ENCODE measurements around the gene SLC9A5. TPM values are rescaled to one million over a fixed set of nuclear protein-coding genes. Genes with fewer than 3 reads are reported as not detected.

SLC9A5 gene
- total RNA-seq, 1 experiment from 2014 or later: 1.1 TPM

GRCh38 chr16:67317853-67318252, 69.1 kb downstream of the SLC9A5 start:
- Histone ChIP-seq H3K4me1 (ENCODE audit: insufficient read depth, low read length) (peaks cover 5% of the 10 kb centered on the region), H3K27me3 (ENCODE audit: low read length) (no peaks in the 10 kb centered on the region), H3K9me3 (ENCODE audit: low read length) (no peaks in the 10 kb centered on the region), H3K4me3 (ENCODE audit: low read length) (no peak overlapping the region), H3K4me2 (ENCODE audit: low read length) (no peak overlapping the region), H3F3A (ENCODE audit: low read length, unreplicated experiment) (no peaks in the 10 kb centered on the region), H3K79me2 (ENCODE audit: low read length) (no peaks in the 10 kb centered on the region), H3K36me3 (ENCODE audit: low read depth, low read length) (no peaks in the 10 kb centered on the region), H3K27ac (ENCODE audit: low read length) (no peak overlapping the region), H2AFZ (ENCODE audit: low read length) (no peak overlapping the region), H4K20me1 (ENCODE audit: low read length) (no peaks in the 10 kb centered on the region), H3K9ac (ENCODE audit: low read length) (no peak overlapping the region), H3K9me2 (replicated peaks; ENCODE audit: low read length) (no peaks in the 10 kb centered on the region)
- CTCF ChIA-PET: no interaction called here
- DNase-seq (no peak), ATAC-seq (no peak)
- BruUV-seq (replicated peaks): no TSS peak
- POLR2A ChIA-PET (ENCODE audit: unreplicated experiment): no interaction called here
- TF ChIP-seq, protein P1, sequence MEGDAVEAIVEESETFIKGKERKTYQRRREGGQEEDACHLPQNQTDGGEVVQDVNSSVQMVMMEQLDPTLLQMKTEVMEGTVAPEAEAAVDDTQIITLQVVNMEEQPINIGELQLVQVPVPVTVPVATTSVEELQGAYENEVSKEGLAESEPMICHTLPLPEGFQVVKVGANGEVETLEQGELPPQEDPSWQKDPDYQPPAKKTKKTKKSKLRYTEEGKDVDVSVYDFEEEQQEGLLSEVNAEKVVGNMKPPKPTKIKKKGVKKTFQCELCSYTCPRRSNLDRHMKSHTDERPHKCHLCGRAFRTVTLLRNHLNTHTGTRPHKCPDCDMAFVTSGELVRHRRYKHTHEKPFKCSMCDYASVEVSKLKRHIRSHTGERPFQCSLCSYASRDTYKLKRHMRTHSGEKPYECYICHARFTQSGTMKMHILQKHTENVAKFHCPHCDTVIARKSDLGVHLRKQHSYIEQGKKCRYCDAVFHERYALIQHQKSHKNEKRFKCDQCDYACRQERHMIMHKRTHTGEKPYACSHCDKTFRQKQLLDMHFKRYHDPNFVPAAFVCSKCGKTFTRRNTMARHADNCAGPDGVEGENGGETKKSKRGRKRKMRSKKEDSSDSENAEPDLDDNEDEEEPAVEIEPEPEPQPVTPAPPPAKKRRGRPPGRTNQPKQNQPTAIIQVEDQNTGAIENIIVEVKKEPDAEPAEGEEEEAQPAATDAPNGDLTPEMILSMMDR (conservative IDR thresholded peaks at IDR 0.05; ENCODE audit: low read depth, low read length): no peak
- TF ChIP-seq EZH2phosphoT487 (IDR thresholded peaks at IDR 0.05; ENCODE audit: borderline replicate concordance, low read length) (no peak), EZH2 (IDR thresholded peaks at IDR 0.05; ENCODE audit: low read length, unreplicated experiment) (no peak)
- intact Hi-C loops (cut with micrococcal nuclease): no loop called here

Small RNAs within 50 kb of the gene (microRNA-seq; reads per million reads assigned to microRNA genes)
- gene MIR328 (ENCODE audit: unreplicated experiment): 68.9 reads per million, percentile 59 among the genes with 10 or more reads in this experiment

Other genes with a start within 250 kb of the SLC9A5 start
- gene CBFB, start 219.8 kb upstream of the SLC9A5 start, total RNA-seq (2014; rRNA removed): 50.6 and 103 TPM in 2 replicates
- 12.4 and 18.8 TPM in 2 replicates for gene PHAF1, start 139.0 kb upstream of the SLC9A5 start, total RNA-seq (2014; rRNA removed)
- 2.3 and 2.8 TPM in 2 replicates for gene B3GNT9, start 98.0 kb upstream of the SLC9A5 start, total RNA-seq (2014; rRNA removed)
- 19.4 and 26.6 TPM in 2 replicates for gene TRADD, start 89.1 kb upstream of the SLC9A5 start, total RNA-seq (2014; rRNA removed)
- gene FBXL8, start 89.0 kb upstream of the SLC9A5 start, total RNA-seq (2014; rRNA removed): 8.7 and 13.1 TPM in 2 replicates
- gene HSF4, start 84.2 kb upstream of the SLC9A5 start, total RNA-seq (2014; rRNA removed): 20.6 and 24.8 TPM in 2 replicates
- 64.5 and 91.6 TPM in 2 replicates for gene NOL3, start 78.4 kb upstream of the SLC9A5 start, total RNA-seq (2014; rRNA removed)
- 22.6 and 29.6 TPM in 2 replicates for gene MATCAP1, start 65.0 kb upstream of the SLC9A5 start, total RNA-seq (2014; rRNA removed)
- not detected in 2 replicates for gene EXOC3L1, start 58.8 kb upstream of the SLC9A5 start, total RNA-seq (2014; rRNA removed)
- 86.2 and 107 TPM in 2 replicates for gene E2F4, start 56.8 kb upstream of the SLC9A5 start, total RNA-seq (2014; rRNA removed)
- 1.6 and 2.2 TPM in 2 replicates for gene ELMO3, start 49.8 kb upstream of the SLC9A5 start, total RNA-seq (2014; rRNA removed)
- 35.4 and 36.6 TPM in 2 replicates for gene TMEM208, start 21.8 kb upstream of the SLC9A5 start, total RNA-seq (2014; rRNA removed)
- 45.5 and 57.1 TPM in 2 replicates for gene FHOD1, start 1.5 kb upstream of the SLC9A5 start, total RNA-seq (2014; rRNA removed)
- gene PLEKHG4, start 30.6 kb downstream of the SLC9A5 start, total RNA-seq (2014; rRNA removed): 8.9 and 15.6 TPM in 2 replicates
- not detected in 2 replicates for gene KCTD19, start 77.8 kb downstream of the SLC9A5 start, total RNA-seq (2014; rRNA removed)
- 0.92 TPM in 1 of 2 replicates, not detected in the other for gene LRRC36, start 77.8 kb downstream of the SLC9A5 start, total RNA-seq (2014; rRNA removed)
- not detected in 2 replicates for gene TPPP3, start 144.5 kb downstream of the SLC9A5 start, total RNA-seq (2014; rRNA removed)
- gene ZDHHC1, start 167.5 kb downstream of the SLC9A5 start, total RNA-seq (2014; rRNA removed): 4.8 and 5.1 TPM in 2 replicates
- 2.4 and 8.3 TPM in 2 replicates for gene HSD11B2, start 182.1 kb downstream of the SLC9A5 start, total RNA-seq (2014; rRNA removed)
- gene ATP6V0D1, start 232.2 kb downstream of the SLC9A5 start, total RNA-seq (2014; rRNA removed): 65.5 and 76.6 TPM in 2 replicates
- not detected in 2 replicates for gene AGRP, start 234.6 kb downstream of the SLC9A5 start, total RNA-seq (2014; rRNA removed)

Data from PC-3 (cell line).